ENCODE data around the gene TRAF3IP1. TPM values are rescaled to one million over a fixed set of nuclear protein-coding genes. Genes with fewer than 3 reads are reported as not detected.

Gene TRAF3IP1
- total and polyA plus RNA-seq, 2 of the 13 experiments (the other 11 are each of a cell fraction or from before 2014, with no cell fraction given): 4.1 to 12.9 TPM

GRCh38 chr2:238426568-238427434 is 106.5 kb downstream of the TRAF3IP1 start, which contains the start of gene ASB1 (continued):
- TF ChIP-seq ZNF382 (CRISPR knock-in tag; IDR thresholded peaks at IDR 0.05; ENCODE audit: borderline replicate concordance): no peak
- TF ChIP-seq FOXC1 (CRISPR knock-in tag; IDR thresholded peaks at IDR 0.05; ENCODE audit: borderline replicate concordance): peak; percentile 83
- TF ChIP-seq ZBTB25 (CRISPR knock-in tag; IDR thresholded peaks at IDR 0.05): peak; percentile 85
- peak; percentile 80 for TF ChIP-seq ELF1 (CRISPR knock-in tag; IDR thresholded peaks at IDR 0.05)
- TF ChIP-seq PLSCR1 (CRISPR knock-in tag; IDR thresholded peaks at IDR 0.05; ENCODE audit: borderline replicate concordance): no peak
- TF ChIP-seq ZNF44 (CRISPR knock-in tag; IDR thresholded peaks at IDR 0.05): no peak
- no peak for TF ChIP-seq ZBTB21 (CRISPR knock-in tag; IDR thresholded peaks at IDR 0.05)
- no peak for TF ChIP-seq ZNF782 (CRISPR knock-in tag; IDR thresholded peaks at IDR 0.05; ENCODE audit: borderline replicate concordance)
- peak; percentile 70; the same call in 1 of the 2 replicates for TF ChIP-seq SMYD3 (CRISPR knock-in tag; IDR thresholded peaks at IDR 0.05)
- TF ChIP-seq U2AF1 (optimal IDR thresholded peaks at IDR 0.05; ENCODE audit: low read depth, low read length): no peak
- TF ChIP-seq ZNF367 (CRISPR knock-in tag; IDR thresholded peaks at IDR 0.05; ENCODE audit: borderline replicate concordance): no peak
- no peak for TF ChIP-seq ZNF407 (CRISPR knock-in tag; IDR thresholded peaks at IDR 0.05; ENCODE audit: not compliant biosample characterization)
- no peak for TF ChIP-seq ATAD3A (CRISPR knock-in tag; IDR thresholded peaks at IDR 0.05)
- TF ChIP-seq ZNF660 (CRISPR knock-in tag; IDR thresholded peaks at IDR 0.05; ENCODE audit: borderline replicate concordance, low read depth): no peak
- peak; percentile 22; the same call in 1 of the 2 replicates for TF ChIP-seq DR1 (CRISPR knock-in tag; IDR thresholded peaks at IDR 0.05)
- peak; percentile 46; the same call in 1 of the 2 replicates for TF ChIP-seq THRA (CRISPR knock-in tag; IDR thresholded peaks at IDR 0.05; ENCODE audit: borderline replicate concordance)
- TF ChIP-seq XRCC5 (optimal IDR thresholded peaks at IDR 0.05; ENCODE audit: low read length): peak; percentile 79
